Body of pancreas (tissue), 4 donors: ENCODE data around the gene SCAMP1.

Experiments used
- CTCF ChIP-seq, 7 experiments: fragments of 450-650 bp in 4 of 7; fragments of 200-600 bp in 3 of 7; sonication (generic) in 3 of 7; IDR thresholded peaks; one replicate each; pipeline ENCODE4 v1.5.1; 2016 to 2019; ENCODE audit warnings: antibody characterized with exemption in 7 of 7
- POLR2A ChIP-seq, 3 donors: fragments of 450-650 bp; IDR thresholded peaks; one replicate each; pipeline ENCODE4 v1.6.1; 2016; ENCODE audit warnings: antibody characterized with exemption in 3 of 3, mild to moderate bottlenecking in 2 of 3

DNA sequence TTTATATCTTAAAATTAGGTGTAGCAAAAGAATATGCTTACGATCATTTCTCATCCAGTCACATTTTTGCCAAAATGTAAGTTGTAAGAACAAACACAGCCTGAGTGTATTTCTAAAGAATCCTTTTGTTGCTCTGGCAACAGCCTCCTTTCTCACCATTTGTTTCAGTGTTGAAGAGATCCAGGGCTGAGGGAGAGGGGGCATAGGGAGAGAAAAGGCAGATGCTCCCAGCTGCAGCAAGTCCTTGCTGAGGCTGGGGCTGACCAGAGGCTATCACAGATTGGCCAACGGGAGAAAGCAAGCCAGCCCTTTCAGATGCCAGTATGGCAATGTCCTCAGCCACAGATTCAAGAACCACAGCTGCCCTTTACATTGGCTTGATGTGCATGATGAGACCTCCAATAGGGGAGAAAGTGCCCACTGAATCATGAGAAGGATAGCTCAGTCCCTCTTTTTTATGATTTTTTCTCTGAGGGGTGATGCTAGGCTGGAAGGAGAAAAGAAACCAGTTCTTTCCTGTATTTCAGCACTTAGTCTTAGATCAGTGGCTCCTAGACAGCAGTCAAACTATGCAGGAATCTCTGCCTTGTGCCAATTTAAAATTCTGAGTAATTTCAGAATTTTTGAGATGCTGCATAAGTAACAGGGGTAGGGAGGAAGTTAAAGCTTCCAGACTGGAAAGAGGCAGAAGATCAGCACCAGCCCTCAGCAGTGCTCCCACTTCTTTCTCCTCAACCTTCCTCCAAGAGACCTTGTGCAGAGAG is 146.0 kb downstream of the SCAMP1 start:
- no peak for TF ChIP-seq POLR2A (IDR thresholded peaks at IDR 0.05)
- no peak for TF ChIP-seq CTCF (IDR thresholded peaks at IDR 0.05)
